ENCODE measurements around the gene CRIP1.

- no peak for TF ChIP-seq CTCF (IDR thresholded peaks at IDR 0.05; ENCODE audit: low read depth, low read length)
- TF ChIP-seq EZH2phosphoT487 (IDR thresholded peaks at IDR 0.05; ENCODE audit: low read depth), result no peak
Observed at GRCh38 chr14:105497671-105498429, 11.2 kb downstream of the CRIP1 start.

Measured in OCI-LY3 (cell line).